ENCODE results near the gene RBM43. TPM values are rescaled to one million over a fixed set of nuclear protein-coding genes. Genes with fewer than 3 reads are reported as not detected.

Gene RBM43
- total RNA-seq, 2 experiments from 2014 or later = 3.4 to 3.5 TPM

- CTCF ChIA-PET = interaction anchor here (0.7 to 1.8 kb wide), 2 partner anchors 12 to 66 kb away, joined by 3 read pairs; no protein-coding TSS in a partner anchor
- Mint-ChIP-seq H3K4me1 (ENCODE audit: low read depth) (peaks cover under 1% of the 10 kb centered on the region), H3K27ac (no peak overlapping the region), H3K4me3 (no peak overlapping the region), H3K27me3 (no peaks in the 10 kb centered on the region), H3K9me3 (peaks cover 17% of the 10 kb centered on the region), H3K36me3 (ENCODE audit: low read depth) (peaks cover 9% of the 10 kb centered on the region)
- ATAC-seq (no peak), DNase-seq (no peak)
- intact Hi-C loops (cut with micrococcal nuclease) = no loop called here
- POLR2A ChIA-PET = no interaction called here
- TF ChIP-seq CTCF (IDR thresholded peaks at IDR 0.05) = no peak
These were observed 18.2 kb downstream of the RBM43 start for GRCh38 chr2:151243468-151243867.

GRCh38 chr2:151241224-151241623 is 20.4 kb downstream of the RBM43 start:
- Mint-ChIP-seq H3K4me1 (ENCODE audit: low read depth) (peaks cover 5% of the 10 kb centered on the region), H3K36me3 (ENCODE audit: low read depth) (peaks cover 3% of the 10 kb centered on the region), H3K27me3 (no peaks in the 10 kb centered on the region), H3K9me3 (peaks cover 10% of the 10 kb centered on the region), H3K4me3 (no peak overlapping the region), H3K27ac (no peak overlapping the region)
- DNase-seq (no peak), ATAC-seq (no peak)
- ChIA-PET CTCF (no interaction called here), POLR2A (interaction anchor here (1.4 kb wide), 1 partner anchor 19 kb away, joined by 3 read pairs; no protein-coding TSS in a partner anchor)
- intact Hi-C loops (cut with micrococcal nuclease) = no loop called here
- TF ChIP-seq CTCF (IDR thresholded peaks at IDR 0.05) = no peak

- Mint-ChIP-seq H3K9me3 (peaks cover 5% of the 10 kb centered on the region), H3K4me3 (no peak overlapping the region)
- POLR2A ChIA-PET = interaction anchor here (1.4 kb wide), 1 partner anchor 20 kb away, joined by 3 read pairs; no protein-coding TSS in a partner anchor
These were observed 21.2 kb downstream of the RBM43 start for GRCh38 chr2:151240433-151240832.

GRCh38 chr2:151239624-151240023 is 22.0 kb downstream of the RBM43 start:
- ATAC-seq = no peak
- DNase-seq = no peak
- Mint-ChIP-seq H3K4me1 (ENCODE audit: low read depth) (peaks cover 5% of the 10 kb centered on the region), H3K9me3 (no peaks in the 10 kb centered on the region), H3K27ac (no peak overlapping the region), H3K36me3 (ENCODE audit: low read depth) (no peaks in the 10 kb centered on the region), H3K4me3 (no peak overlapping the region), H3K27me3 (no peaks in the 10 kb centered on the region)
- CTCF ChIA-PET = interaction anchor here (0.7 to 2.8 kb wide), 34 partner anchors 8 to 1679 kb away, joined by 3 to 55 read pairs (median 4); partner anchors contain the start of genes NMI and RBM43
- no peak for TF ChIP-seq CTCF (IDR thresholded peaks at IDR 0.05)
- POLR2A ChIA-PET = interaction anchor here (1.4 kb wide), 1 partner anchor 21 kb away, joined by 3 read pairs; no protein-coding TSS in a partner anchor
- intact Hi-C loops (cut with micrococcal nuclease) = loop anchor here (10.0 kb wide), 1 partner anchor 1645 kb away; no protein-coding TSS in a partner anchor

More at GRCh38 chr2:151240433-151240832, 21.2 kb downstream of the RBM43 start:
- DNase-seq = no peak
- ATAC-seq = no peak
- peaks cover 5% of the 10 kb centered on the region for H3K4me1 Mint-ChIP-seq (ENCODE audit: low read depth)
- CTCF ChIA-PET = interaction anchor here (0.9 to 2.8 kb wide), 7 partner anchors 11 to 1654 kb away, joined by 3 to 55 read pairs (median 5); no protein-coding TSS in a partner anchor
- no peak for TF ChIP-seq CTCF (IDR thresholded peaks at IDR 0.05)
- H3K27me3 Mint-ChIP-seq = no peaks in the 10 kb centered on the region
- H3K36me3 Mint-ChIP-seq (ENCODE audit: low read depth) = no peaks in the 10 kb centered on the region
- intact Hi-C loops (cut with micrococcal nuclease) = no loop called here
- no peak overlapping the region for H3K27ac Mint-ChIP-seq
